Measurements from ENCODE around the gene SERPINA4.

GRCh38 chr14:94619297-94619696, 58.1 kb downstream of the SERPINA4 start:
- TF ChIP-seq POLR2AphosphoS5 (IDR thresholded peaks at IDR 0.05; ENCODE audit: low read depth, low read length) (no peak), SIN3A (IDR thresholded peaks at IDR 0.05; ENCODE audit: borderline replicate concordance, insufficient read depth, low read length) (no peak), REST (IDR thresholded peaks at IDR 0.05; ENCODE audit: insufficient read depth in 1 of 2, low read depth in 2 of 2, low read length in 2 of 2) (no peak)

Measured in PFSK-1 (cell line).